Measurements from ENCODE around the gene GBP3.
"Not testable (repeated sequence)": the region's sequence is repeated elsewhere in the genome, so short reads cannot be mapped to it uniquely, and the experiment has no call there.

- TF ChIP-seq CTCF (IDR thresholded peaks at IDR 0.05); POLR2A (IDR thresholded peaks at IDR 0.05; ENCODE audit: low read depth): not testable (repeated sequence)
These were observed 27.4 kb upstream of the GBP3 start for GRCh38 chr1:89049901-89050648.
